ENCODE results near the gene PHF13. TPM values are rescaled to one million over a fixed set of nuclear protein-coding genes. Genes with fewer than 3 reads are reported as not detected.

PHF13 gene
- total and polyA plus RNA-seq, 8 donors = 2.7 to 16.9 (median 6.2) TPM

- TF ChIP-seq CTCF (IDR thresholded peaks at IDR 0.05) = no peak
- TF ChIP-seq POLR2AphosphoS5 (IDR thresholded peaks at IDR 0.05) = no peak
- no peak for TF ChIP-seq EP300 (IDR thresholded peaks at IDR 0.05)
- Histone ChIP-seq H3K9me3 (no peaks in the 10 kb centered on the region), H3K27ac (no peak overlapping the region), H3K36me3 (peaks cover 73 to 94% (median 85%) of the 10 kb centered on the region in 4 donors), H3K4me1 (peaks cover 9 to 25% (median 15%) of the 10 kb centered on the region in 4 donors), H3K4me3 (no peak overlapping the region), H3K27me3 (no peaks in the 10 kb centered on the region)
- intact Hi-C loops (cut with DNase I; ENCODE audit: low total_unique reads) = no loop called here
- 92 to 98% (median 98%) methylated on average over 8 of the region's 8 CpGs for WGBS, 5 donors
- no peak for DNase-seq
Measured at GRCh38 chr1:6631058-6631457, 17.5 kb downstream of the PHF13 start.

GRCh38 chr1:6632588-6633514 lies 19.3 kb downstream of the PHF13 start:
- 87 to 89% (median 88%) methylated on average over 22 to 30 of the region's 30 CpGs for WGBS, 5 donors
- Histone ChIP-seq H3K4me3 (no peak overlapping the region), H3K36me3 (peaks cover 77 to 100% (median 100%) of the 10 kb centered on the region in 4 donors), H3K27ac (no peak overlapping the region), H3K27me3 (no peaks in the 10 kb centered on the region), H3K9me3 (no peaks in the 10 kb centered on the region), H3K4me1 (peaks cover 0 to 7% (median 1%) of the 10 kb centered on the region in 4 donors)
- intact Hi-C loops (cut with DNase I; ENCODE audit: low total_unique reads) = no loop called here
- no peak for DNase-seq
- TF ChIP-seq CTCF (IDR thresholded peaks at IDR 0.05) = no peak
- TF ChIP-seq EP300 (IDR thresholded peaks at IDR 0.05) = no peak
- no peak for TF ChIP-seq POLR2A (IDR thresholded peaks at IDR 0.05)
- TF ChIP-seq POLR2AphosphoS5 (IDR thresholded peaks at IDR 0.05) = no peak

DNA sequence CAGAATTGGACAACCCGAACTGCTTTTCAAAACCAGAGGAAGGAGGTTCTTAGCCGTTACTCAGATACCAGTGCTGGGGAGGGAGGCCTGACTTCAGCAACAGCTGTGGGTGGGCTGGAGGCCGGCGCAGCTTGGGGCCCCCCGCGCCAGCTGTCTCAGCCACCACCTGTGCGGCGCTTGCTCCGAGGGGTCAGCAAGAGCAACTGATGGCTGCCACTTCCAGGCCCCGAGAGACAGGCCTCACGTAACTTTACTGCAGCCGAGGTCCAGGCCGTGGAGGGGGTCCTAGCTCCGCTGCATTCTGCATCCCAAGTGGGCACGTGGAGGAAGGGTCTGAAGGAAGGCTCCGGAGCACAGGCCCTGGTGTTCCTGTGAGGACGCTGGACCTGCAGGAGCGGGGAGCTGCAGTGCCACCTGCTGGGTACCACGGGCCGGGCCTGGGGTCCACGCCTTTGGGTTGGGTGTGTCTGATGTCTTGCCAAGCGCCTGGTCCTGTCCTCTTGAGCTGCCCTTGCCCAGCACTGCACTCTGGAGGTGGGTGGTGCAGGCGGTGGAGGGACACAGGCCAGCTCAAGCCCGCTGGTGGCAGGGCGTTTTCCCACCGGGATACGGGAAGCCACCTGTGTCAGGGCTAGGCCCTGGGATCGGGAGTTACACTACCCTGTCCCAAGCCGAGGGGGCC lies 21.0 kb downstream of the PHF13 start:
- Histone ChIP-seq H3K4me1 (peaks cover 0 to 5% (median 0%) of the 10 kb centered on the region in 4 donors), H3K9me3 (no peaks in the 10 kb centered on the region), H3K36me3 (peaks cover 67 to 100% (median 100%) of the 10 kb centered on the region in 4 donors), H3K27me3 (no peaks in the 10 kb centered on the region), H3K4me3 (no peak overlapping the region), H3K27ac (no peak overlapping the region)
- TF ChIP-seq POLR2AphosphoS5 (IDR thresholded peaks at IDR 0.05) = peak in 1 of 3 donors; percentile 61
- TF ChIP-seq POLR2A (IDR thresholded peaks at IDR 0.05) = no peak
- TF ChIP-seq EP300 (IDR thresholded peaks at IDR 0.05) = no peak
- peak in 5 of 7 experiments; percentile 35 to 63 (median 49) for TF ChIP-seq CTCF (IDR thresholded peaks at IDR 0.05)
- peak; percentile 80 to 82 for DNase-seq
- 53 to 69% (median 59%) methylated on average over 24 to 29 of the region's 29 CpGs for WGBS, 5 donors
- intact Hi-C loops (cut with DNase I; ENCODE audit: low total_unique reads) = no loop called here

DNA sequence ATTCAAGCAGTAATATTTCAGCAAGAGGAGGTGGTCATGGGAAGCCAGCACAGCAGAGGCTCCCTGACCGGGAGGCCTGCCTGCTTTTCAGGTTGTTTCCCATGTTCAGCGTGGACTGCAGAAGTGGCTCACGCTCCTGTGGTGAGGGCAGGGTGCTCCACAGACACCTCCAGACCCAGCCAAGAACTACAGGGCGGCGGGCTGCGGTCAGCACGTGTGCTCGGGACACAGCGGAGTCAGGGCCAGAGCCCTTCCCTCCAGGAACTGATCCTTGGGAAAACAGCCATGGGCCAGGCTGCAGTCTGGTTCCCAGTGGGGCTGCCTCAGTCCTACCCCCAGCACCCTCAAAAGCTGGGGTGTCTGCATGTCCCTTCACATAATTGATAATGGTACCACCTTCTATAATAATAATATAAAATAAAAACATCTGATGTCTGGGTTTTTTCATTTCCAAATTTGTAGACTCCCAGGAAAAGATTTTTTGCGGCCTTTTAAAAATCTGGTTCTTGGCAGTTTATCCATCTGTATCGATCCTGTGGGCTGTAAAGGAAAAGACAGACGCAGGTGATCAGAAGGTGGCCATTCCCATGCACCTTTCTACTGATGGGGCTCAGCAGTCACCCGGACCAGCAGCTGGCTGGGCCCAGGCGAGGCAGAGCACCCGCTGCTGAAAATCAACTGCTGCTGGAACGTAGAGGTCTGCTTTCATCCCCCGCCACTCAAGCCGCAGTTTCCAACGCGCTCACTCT lies 21.8 kb downstream of the PHF13 start:
- WGBS, 5 donors = 86 to 91% (median 90%) methylated on average over 20 of the region's 20 CpGs
- DNase-seq = no peak
- no peak for TF ChIP-seq POLR2AphosphoS5 (IDR thresholded peaks at IDR 0.05)
- TF ChIP-seq CTCF (IDR thresholded peaks at IDR 0.05) = no peak
- TF ChIP-seq POLR2A (IDR thresholded peaks at IDR 0.05) = no peak
- no peak for TF ChIP-seq EP300 (IDR thresholded peaks at IDR 0.05)
- Histone ChIP-seq H3K4me3 (no peak overlapping the region), H3K27ac (no peak overlapping the region), H3K36me3 (peaks cover 67 to 100% (median 100%) of the 10 kb centered on the region in 4 donors), H3K4me1 (peaks cover 0 to 5% (median 0%) of the 10 kb centered on the region in 4 donors), H3K9me3 (no peaks in the 10 kb centered on the region), H3K27me3 (no peaks in the 10 kb centered on the region)
- intact Hi-C loops (cut with DNase I; ENCODE audit: low total_unique reads) = no loop called here
